ENCODE data around the gene RPL29.
A peak's percentile ranks its signal among the peaks of the same experiment; 100 is the strongest.
"Not testable (repeated sequence)": the region's sequence is repeated elsewhere in the genome, so short reads cannot be mapped to it uniquely, and the experiment has no call there.

RPL29 gene

DNA sequence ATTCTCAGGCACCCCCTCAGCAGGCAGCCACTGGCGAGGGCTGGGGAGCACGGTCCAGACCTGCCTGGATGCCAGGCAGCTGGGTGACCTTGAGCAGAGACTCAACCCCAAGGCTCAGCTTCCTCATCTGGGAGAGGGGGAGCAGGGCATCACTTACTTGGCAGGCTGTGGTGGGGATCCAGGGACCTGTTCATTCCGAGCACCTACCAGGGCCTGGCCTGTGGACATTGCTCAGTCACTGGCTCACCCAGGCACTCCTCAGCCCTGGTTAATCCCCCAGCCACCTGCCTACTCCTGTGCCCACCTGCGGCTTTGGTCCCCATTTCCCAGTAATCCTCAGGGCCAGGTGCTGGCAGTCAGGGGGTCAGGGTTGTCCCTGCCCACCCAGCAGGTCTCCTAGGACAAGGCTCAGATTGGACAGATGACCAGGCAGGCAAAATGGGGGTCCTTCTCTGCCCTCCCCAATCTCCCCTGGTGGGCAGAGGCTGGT lies 9.3 kb upstream of the RPL29 start:
- no peak for DNase-seq

DNA sequence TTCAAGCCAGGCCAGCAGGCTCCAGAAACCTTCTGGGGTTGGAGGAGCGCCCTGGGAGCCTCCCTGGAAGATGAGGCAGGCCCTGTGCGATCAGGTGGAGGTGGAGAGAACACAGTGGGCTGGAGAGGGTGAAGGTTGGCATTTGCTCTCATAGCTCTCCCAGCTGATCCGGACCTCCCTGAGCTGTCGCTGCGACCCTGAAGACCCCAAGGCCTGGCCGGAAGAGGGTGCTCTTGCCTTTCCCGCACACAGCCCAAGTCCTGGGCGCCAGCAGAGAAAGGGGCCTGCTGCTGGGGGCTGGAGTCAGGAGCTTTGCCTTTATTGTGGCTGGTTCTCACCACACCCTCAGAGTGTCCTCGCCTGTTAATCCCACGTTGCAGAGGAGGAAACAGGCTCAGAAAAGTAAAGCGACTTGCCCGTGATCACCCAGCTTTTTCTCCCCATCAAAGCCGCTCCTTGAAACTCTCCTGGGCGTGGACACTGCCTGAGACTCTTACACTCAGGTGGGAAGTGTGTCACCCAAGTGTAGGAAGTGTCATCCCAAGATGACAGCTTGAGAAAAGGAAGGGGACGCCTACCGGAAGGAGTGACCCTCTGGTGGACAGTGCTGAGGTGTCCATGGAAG lies 8.6 kb upstream of the RPL29 start:
- no peak for DNase-seq

- DNase-seq, result no peak
These were observed 7.1 kb upstream of the RPL29 start for GRCh38 chr3:52002748-52003147.

- DNase-seq, result peak; percentile 79 to 80
These were observed 5.8 kb upstream of the RPL29 start for GRCh38 chr3:52001443-52001974.

DNA sequence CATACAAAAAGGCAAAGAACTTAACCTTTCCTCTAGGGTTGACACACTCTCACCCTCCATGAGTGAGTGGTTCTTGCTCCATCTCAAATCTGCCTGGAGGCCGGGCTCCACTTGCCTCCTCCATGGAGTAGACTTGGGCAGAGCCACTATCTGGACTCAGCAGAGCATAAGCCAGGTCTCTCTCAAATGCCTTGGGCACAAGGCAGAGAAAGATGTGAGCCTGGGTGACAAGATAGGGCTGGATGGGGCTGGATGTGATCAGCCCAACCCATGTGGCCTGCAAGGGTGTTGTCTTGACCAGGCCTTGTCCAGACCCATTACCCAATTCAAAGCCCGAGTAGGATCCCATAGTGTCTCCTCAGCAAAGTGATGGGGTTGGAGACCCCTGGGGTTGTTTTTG lies 4.2 kb upstream of the RPL29 start:
- no peak for DNase-seq

- DNase-seq, result no peak
These were observed 3.1 kb upstream of the RPL29 start for GRCh38 chr3:51998774-51999173.

DNA sequence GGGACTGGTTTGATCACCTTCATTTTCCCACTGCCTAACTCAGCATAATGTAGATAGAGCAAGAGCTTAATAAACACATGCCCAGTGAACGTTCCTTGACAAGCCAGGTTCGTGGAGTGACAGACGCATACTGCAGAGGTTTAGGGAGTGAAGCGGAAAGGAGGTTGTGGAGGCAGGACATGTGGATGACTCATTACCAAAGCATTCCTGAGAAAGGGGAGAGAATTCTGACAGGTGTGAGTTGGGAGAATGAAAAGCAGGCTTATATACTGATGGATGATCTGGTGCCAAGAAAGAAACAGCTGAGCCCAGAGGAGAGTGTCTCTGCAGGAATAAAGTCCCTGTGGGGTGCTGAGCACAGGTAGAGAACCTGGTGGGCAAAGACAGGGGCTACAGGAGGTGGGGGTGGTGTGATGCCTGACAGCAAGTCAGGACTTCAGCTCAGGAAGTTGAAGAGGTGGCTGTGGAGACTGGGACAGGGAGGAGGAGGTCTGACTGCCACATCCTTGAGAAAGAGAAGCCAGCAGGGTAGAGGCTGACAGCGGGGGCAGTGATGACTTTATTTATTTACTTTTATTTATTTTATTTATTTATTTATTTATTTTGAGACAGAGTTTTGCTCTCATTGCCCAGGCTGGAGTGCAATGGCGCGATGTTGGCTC lies 2.4 kb upstream of the RPL29 start:
- no peak for DNase-seq

DNA sequence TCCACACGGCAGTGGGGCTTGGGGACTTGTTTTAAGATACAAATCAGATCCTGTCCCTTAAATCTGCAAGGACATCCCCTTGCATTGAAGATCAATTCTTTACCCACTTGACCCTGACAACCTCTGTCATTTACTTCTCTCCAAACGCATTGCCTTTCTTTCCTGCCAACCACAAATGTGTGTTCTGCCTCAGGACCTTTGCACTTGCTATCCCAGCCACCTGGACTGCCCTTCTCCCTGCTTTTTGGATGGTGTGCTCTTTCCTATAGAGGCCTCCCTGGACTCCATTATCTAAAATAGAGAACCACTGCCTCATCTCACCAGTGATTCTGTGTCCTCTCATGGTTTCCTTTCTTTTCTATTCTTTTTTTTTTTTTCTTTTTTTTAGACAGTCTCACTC lies 1.5 kb upstream of the RPL29 start:
- no peak for DNase-seq

GRCh38 chr3:51994530-51994929 lies 1.2 kb downstream of the RPL29 start:
- DNase-seq, result no peak

GRCh38 chr3:51993657-51994056 lies 2.0 kb downstream of the RPL29 start:
- not testable (repeated sequence) for DNase-seq

DNA sequence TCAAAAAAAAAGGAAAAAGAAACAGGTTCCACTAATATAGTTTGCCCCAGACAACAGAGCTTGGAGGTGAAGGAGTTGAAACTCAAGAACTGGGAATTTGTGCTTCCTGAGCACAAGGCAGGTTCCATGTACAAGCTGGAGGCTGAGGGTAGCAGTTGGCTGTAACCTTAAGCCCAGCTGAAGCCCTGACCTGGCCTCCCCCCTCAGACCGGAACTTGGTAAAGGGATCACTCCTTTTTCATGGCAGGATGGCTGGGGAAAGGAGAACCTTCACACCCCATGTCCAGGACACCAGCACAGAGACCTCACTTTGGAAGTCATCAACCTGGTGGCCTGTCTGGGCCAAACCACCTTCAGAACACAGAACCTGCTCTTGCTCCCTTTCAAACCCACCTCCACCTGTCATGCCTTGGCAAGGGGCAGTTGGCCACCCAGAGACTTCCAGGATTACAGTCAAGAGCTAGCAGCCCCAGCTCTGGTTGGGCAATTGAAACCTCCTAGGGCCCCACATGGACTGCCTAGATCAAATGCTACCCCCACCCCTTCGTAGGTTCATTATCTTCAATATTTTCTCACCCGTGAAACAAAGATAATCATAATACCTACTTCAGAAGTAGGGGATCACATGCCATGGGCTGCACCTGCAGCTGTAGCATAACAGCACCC lies 3.5 kb downstream of the RPL29 start:
- DNase-seq, result no peak

DNA sequence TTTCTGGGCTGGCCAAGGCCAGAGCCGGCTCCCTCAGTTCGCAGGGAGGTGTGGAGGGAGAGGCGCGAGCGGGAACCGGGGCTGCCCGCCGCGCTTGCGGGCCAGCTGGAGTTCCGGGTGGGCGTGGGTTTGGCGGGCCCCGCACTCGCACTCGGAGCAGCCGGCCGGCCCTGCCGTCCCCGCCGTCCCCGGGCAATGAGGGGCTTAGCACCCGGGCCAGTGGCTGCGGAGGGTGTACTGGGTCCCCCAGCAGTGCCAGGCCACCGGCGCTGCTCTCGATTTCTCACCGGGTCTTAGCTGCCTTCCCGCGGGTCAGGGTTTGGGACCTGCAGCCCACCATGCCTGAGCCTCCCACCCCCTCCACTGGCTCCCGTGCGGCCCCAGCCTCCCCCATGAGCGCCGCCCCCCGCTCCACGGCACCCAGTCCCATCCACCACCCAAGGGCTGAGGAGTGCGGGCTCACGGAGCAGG lies 5.2 kb downstream of the RPL29 start:
- not testable (repeated sequence) for DNase-seq

DNA sequence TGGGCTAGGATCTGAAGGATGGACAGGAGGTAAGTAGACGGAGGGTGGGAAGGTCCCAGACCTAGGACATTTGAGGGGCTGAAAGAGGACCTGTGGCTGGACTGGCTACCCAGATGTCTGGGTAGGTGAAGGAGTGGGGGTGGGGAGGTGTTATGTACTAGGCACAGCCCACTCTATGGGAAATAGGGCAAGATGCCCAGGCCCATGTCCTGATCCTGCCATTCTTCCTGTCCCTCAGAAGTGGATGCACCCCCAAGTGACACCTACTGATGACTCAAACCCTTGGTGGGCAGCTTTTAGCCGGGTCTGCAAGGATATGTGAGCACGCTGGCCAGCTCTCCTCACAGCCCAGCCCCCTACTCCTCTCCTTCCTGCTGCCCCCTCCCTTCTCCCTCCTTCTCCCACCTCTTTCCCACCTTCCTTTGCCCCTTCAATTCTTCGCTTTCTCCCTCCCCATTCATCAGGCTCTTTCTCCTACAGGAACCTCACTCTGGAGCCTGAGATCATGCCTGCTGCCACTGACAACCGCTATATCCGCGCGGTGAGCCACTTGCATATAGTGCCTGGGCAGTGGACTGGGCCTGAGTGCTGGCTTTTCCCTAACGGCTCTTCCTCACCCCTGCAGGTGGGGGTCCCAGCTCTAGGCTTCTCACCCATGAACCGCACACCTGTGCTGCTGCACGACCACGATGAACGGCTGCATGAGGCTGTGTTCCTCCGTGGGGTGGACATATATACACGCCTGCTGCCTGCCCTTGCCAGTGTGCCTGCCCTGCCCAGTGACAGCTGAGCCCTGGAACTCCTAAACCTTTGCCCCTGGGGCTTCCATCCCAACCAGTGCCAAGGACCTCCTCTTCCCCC lies 7.2 kb downstream of the RPL29 start:
- DNase-seq, result no peak

- no peak for DNase-seq
These were observed 8.1 kb downstream of the RPL29 start for GRCh38 chr3:51987568-51987967.

DNA sequence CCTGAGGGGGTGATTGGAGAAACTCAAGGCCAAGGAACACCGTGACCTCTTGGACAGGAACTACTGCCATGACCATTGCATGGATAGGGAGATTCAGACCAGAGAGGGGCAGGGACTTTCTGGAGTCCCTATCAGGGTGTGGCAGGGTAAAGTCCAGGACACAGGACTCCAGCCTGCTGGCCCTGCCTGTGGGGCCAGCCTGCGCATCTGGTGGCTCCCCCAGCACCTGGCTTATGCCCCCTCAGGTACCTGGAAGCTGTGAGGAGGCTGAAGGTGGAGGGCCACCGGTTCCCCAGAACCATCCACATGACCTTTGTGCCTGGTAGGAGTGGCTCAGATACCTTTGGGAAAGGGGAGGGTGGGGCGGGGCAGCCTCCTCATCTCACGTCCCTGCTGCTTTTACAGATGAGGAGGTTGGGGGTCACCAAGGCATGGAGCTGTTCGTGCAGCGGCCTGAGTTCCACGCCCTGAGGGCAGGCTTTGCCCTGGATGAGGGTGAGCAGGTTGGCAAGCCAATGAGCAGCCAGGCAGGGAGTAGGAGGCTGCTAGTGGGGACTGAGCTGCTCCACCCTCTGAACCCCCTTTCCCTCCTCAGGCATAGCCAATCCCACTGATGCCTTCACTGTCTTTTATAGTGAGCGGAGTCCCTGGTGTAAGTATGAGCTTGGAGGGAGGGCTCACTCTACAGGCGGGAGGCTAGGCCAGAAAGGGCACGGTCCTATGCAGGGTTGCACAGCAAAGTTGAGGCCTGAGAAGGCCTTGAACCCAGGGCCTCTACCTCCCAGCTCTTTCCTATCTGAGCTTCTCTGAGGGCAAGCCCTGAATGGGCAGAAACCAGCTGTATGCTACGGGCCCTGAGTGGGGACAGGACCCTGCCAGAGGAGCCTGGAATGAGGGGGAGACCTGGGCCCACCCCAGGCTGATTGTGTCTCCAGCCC lies 9.4 kb downstream of the RPL29 start:
- DNase-seq, result no peak

GRCh38 chr3:51985063-51985462 lies 10.6 kb downstream of the RPL29 start:
- no peak for DNase-seq

GRCh38 chr3:51984269-51984647 lies 11.4 kb downstream of the RPL29 start:
- DNase-seq, result no peak

GRCh38 chr3:51983578-51984268 lies 12.0 kb downstream of the RPL29 start:
- no peak for DNase-seq

- peak; percentile 52 to 56 for DNase-seq
These were observed 12.7 kb downstream of the RPL29 start, which contains the start of gene ACY1 for GRCh38 chr3:51982838-51983577. Gene ACY1 (plus strand): TSS chr3:51983535. CDS start chr3:51984065, 530 bp downstream.

- no peak for DNase-seq
These were observed 13.3 kb downstream of the RPL29 start for GRCh38 chr3:51982352-51982837.

Measured in activated CD4-positive, alpha-beta T cell treated with anti-CD3 and anti-CD28 coated beads, Interleukin-2, amount 50 U/mL, for 4 hours (primary cell).